Fibroblast of skin of scalp (primary cell): Measurements from ENCODE around the gene MAP3K12. TPM values are rescaled to one million over a fixed set of nuclear protein-coding genes. Genes with fewer than 3 reads are reported as not detected.
"Not testable (repeated sequence)": the region's sequence is repeated elsewhere in the genome, so short reads cannot be mapped to it uniquely, and the experiment has no call there.

Experiments used
- DNase-seq: peaks from one replicate; pipeline ENCODE4 v3.0.0-alpha.2; 2013
- polyA plus RNA-seq, 2 experiments: library from polyadenylated mRNA; unstranded; fragments of 120-200 nt; gene quantifications; one replicate each; pipeline ENCODE4 v1.2.1, GENCODE V29; 2013; ENCODE audit not compliant: insufficient read length in 2 of 2

Gene MAP3K12
- 15.7 TPM for polyA plus RNA-seq (2013, experiment 1 of 2; ENCODE audit: insufficient read length)
- 14.1 TPM for polyA plus RNA-seq (2013, experiment 2 of 2; ENCODE audit: insufficient read length)

- peak; percentile 59 for DNase-seq
Measured at GRCh38 chr12:53499266-53500141, at the start of gene MAP3K12. Gene MAP3K12 (minus strand): TSS chr12:53499458. CDS start chr12:53487391, 12,067 bp downstream.

- not testable (repeated sequence) for DNase-seq
Measured at GRCh38 chr12:53548354-53548753, 49.1 kb upstream of the MAP3K12 start.

GRCh38 chr12:53543539-53543938 lies 44.3 kb upstream of the MAP3K12 start:
- DNase-seq, result peak; percentile 76

- DNase-seq, result no peak
Measured at GRCh38 chr12:53539526-53539925, 40.3 kb upstream of the MAP3K12 start.

GRCh38 chr12:53538209-53538689 lies 39.0 kb upstream of the MAP3K12 start:
- no peak for DNase-seq

GRCh38 chr12:53536962-53537361 lies 37.7 kb upstream of the MAP3K12 start:
- no peak for DNase-seq

- no peak for DNase-seq
Measured at GRCh38 chr12:53533471-53533870, 34.2 kb upstream of the MAP3K12 start.

- DNase-seq, result no peak
Measured at GRCh38 chr12:53532524-53533445, 33.5 kb upstream of the MAP3K12 start.

GRCh38 chr12:53532021-53532420 lies 32.8 kb upstream of the MAP3K12 start:
- no peak for DNase-seq

- DNase-seq, result peak; percentile 39
Measured at GRCh38 chr12:53530920-53531319, 31.7 kb upstream of the MAP3K12 start.

- DNase-seq, result no peak
Measured at GRCh38 chr12:53530061-53530460, 30.8 kb upstream of the MAP3K12 start.

- DNase-seq, result no peak
Measured at GRCh38 chr12:53524476-53524875, 25.2 kb upstream of the MAP3K12 start.

GRCh38 chr12:53523131-53523530 lies 23.9 kb upstream of the MAP3K12 start:
- no peak for DNase-seq

GRCh38 chr12:53518381-53518780 lies 19.1 kb upstream of the MAP3K12 start:
- peak; percentile 9 for DNase-seq

GRCh38 chr12:53516758-53517455 lies 17.6 kb upstream of the MAP3K12 start:
- no peak for DNase-seq

GRCh38 chr12:53515291-53515680 lies 16.0 kb upstream of the MAP3K12 start:
- no peak for DNase-seq

- no peak for DNase-seq
Measured at GRCh38 chr12:53514628-53515290, 15.5 kb upstream of the MAP3K12 start.

- no peak for DNase-seq
Measured at GRCh38 chr12:53513712-53514410, 14.6 kb upstream of the MAP3K12 start.

GRCh38 chr12:53510181-53510812 lies 11.0 kb upstream of the MAP3K12 start:
- DNase-seq, result no peak

- DNase-seq, result peak; percentile 73
Measured at GRCh38 chr12:53508534-53509170, 9.4 kb upstream of the MAP3K12 start.
